H1 (cell line): ENCODE measurements around the gene DIDO1. TPM values are rescaled to one million over a fixed set of nuclear protein-coding genes. Genes with fewer than 3 reads are reported as not detected.

Experiments
- CTCF ChIA-PET: fragments of 300-600 bp; sonication (Branson Sonifier 250); formaldehyde crosslinking; loops from one replicate; lab custom pipeline; 2021; ENCODE audit not compliant: partially characterized antibody; lab: Charles Lee
- POLR2A ChIA-PET: fragments of 300-600 bp; sonication (Branson Sonifier 250); formaldehyde crosslinking; loops from one replicate; lab custom pipeline; 2021; ENCODE audit warnings: inconsistent platforms; ENCODE audit not compliant: partially characterized antibody; lab: Charles Lee
- DNase-seq, 2 experiments: peaks; one replicate each; pipeline versions ENCODE4 v3.0.0 to v3.0.0-alpha.2; 2010 to 2022; ENCODE audit warnings: low spot score in 2 of 2, low read depth in 1 of 2, mixed read lengths in 1 of 2
- FAIRE-seq: peaks from 2 replicates; lab custom pipeline; 2011; peaks lifted over from hg19 to GRCh38; lab: Jason Lieb, UNC
- H2AFZ ChIP-seq: 2 replicates; pipeline ENCODE4 v1.8.1; 2012; ENCODE audit warnings: low read length, inconsistent platforms
- H2AK5ac ChIP-seq: 2 replicates; pipeline ENCODE4 v1.6.1; 2013; ENCODE audit warnings: low read depth, low read length
- H2BK120ac ChIP-seq: replicated peaks from 2 replicates; pipeline ENCODE3; 2013; ENCODE audit warnings: low read depth, low read length, inconsistent platforms
- H2BK12ac ChIP-seq: 2 replicates; pipeline ENCODE4 v1.6.1; 2013; ENCODE audit warnings: low read depth, low read length
- H2BK15ac ChIP-seq: 2 replicates; pipeline ENCODE4 v1.6.1; 2013; ENCODE audit warnings: low read length
- H2BK20ac ChIP-seq: 2 replicates; pipeline ENCODE4 v1.6.1; 2013; ENCODE audit warnings: low read length
- H2BK5ac ChIP-seq: 2 replicates; pipeline ENCODE4 v1.6.1; 2013; ENCODE audit warnings: low read depth, low read length
- H3K14ac ChIP-seq: 2 replicates; pipeline ENCODE4 v1.6.1; 2013; ENCODE audit warnings: inconsistent platforms; ENCODE audit not compliant: insufficient read length
- H3K18ac ChIP-seq: 2 replicates; pipeline ENCODE4 v1.6.1; 2013; ENCODE audit warnings: low read length; ENCODE audit errors: extremely low read depth
- H3K23ac ChIP-seq: 2 replicates; pipeline ENCODE4 v1.6.1; 2013; ENCODE audit warnings: inconsistent platforms; ENCODE audit not compliant: insufficient read length
- H3K23me2 ChIP-seq: 2 replicates; pipeline ENCODE4 v1.6.1; 2013; ENCODE audit warnings: low read depth, low read length
- H3K27ac ChIP-seq: 2 replicates; pipeline ENCODE4 v1.6.1; 2011; ENCODE audit warnings: low read depth, low read length, inconsistent platforms
- H3K27me3 ChIP-seq, 4 experiments: replicated peaks in 1 of 4; 1 replicate in 1 of 4; 2 replicates in 3 of 4; pipeline versions ENCODE4 v1.6.1 to v1.8.1; 2011 to 2013; ENCODE audit warnings: low read length in 3 of 4, mild to moderate bottlenecking in 3 of 4, inconsistent platforms in 2 of 4, mixed read lengths in 2 of 4, moderate library complexity in 1 of 4; ENCODE audit not compliant: control insufficient read depth in 3 of 4, insufficient read depth in 3 of 4; ENCODE audit errors: extremely low read depth in 1 of 4
- H3K36me3 ChIP-seq, 4 experiments: 2 replicates each; pipeline versions ENCODE4 v1.6.1 to v1.8.1; 2011 to 2013; ENCODE audit warnings: mild to moderate bottlenecking in 4 of 4, low read length in 3 of 4, moderate library complexity in 2 of 4, control low read depth in 1 of 4, inconsistent platforms in 1 of 4; ENCODE audit not compliant: insufficient read depth in 4 of 4, control insufficient read depth in 2 of 4
- H3K4ac ChIP-seq: replicated peaks from 2 replicates; pipeline ENCODE3; 2013; ENCODE audit warnings: low read length, low read depth, mixed read lengths, inconsistent platforms; ENCODE audit not compliant: insufficient read length
- H3K4me1 ChIP-seq, 4 experiments: replicated peaks in 1 of 4; 1 replicate in 1 of 4; 2 replicates in 3 of 4; pipeline versions ENCODE4 v1.6.1 to v1.8.1; 2011 to 2013; ENCODE audit warnings: low read length in 3 of 4, inconsistent platforms in 2 of 4, mixed read lengths in 1 of 4; ENCODE audit not compliant: insufficient read depth in 4 of 4, control insufficient read depth in 3 of 4
- H3K4me2 ChIP-seq, 2 experiments: 2 replicates each; pipeline versions ENCODE4 v1.6.1 to v1.8.1; 2011 to 2013; ENCODE audit warnings: low read depth in 2 of 2, low read length in 2 of 2, control low read depth in 1 of 2, inconsistent platforms in 1 of 2, mild to moderate bottlenecking in 1 of 2; ENCODE audit not compliant: insufficient read depth in 1 of 2
- H3K4me3 ChIP-seq, 4 experiments: fragments of 200-600, 300-600 bp in 1 of 4; sonication (generic), shearing (Covaris generic), sonication (Bioruptor Twin) in 1 of 4; 2 replicates each; pipeline versions ENCODE4 v1.5.1 to v1.8.1; 2011 to 2016; ENCODE audit warnings: low read length in 4 of 4, low read depth in 3 of 4, control low read depth in 2 of 4, inconsistent platforms in 2 of 4, mild to moderate bottlenecking in 2 of 4, mixed read lengths in 1 of 4, moderate library complexity in 1 of 4; ENCODE audit not compliant: insufficient read depth in 2 of 4; ENCODE audit errors: extremely low read depth in 1 of 4
- H3K56ac ChIP-seq: replicated peaks from 2 replicates; pipeline ENCODE3; 2013; ENCODE audit warnings: low read depth, mild to moderate bottlenecking, mixed read lengths, low read length, inconsistent platforms; ENCODE audit not compliant: insufficient read length
- H3K79me1 ChIP-seq: 2 replicates; pipeline ENCODE4 v1.6.1; 2013; ENCODE audit warnings: low read depth, low read length, control low read depth
- H3K79me2 ChIP-seq, 2 experiments: 2 replicates each; pipeline versions ENCODE4 v1.6.1 to v1.8.1; 2012 to 2013; ENCODE audit warnings: low read length in 2 of 2, mild to moderate bottlenecking in 2 of 2, inconsistent platforms in 1 of 2; ENCODE audit not compliant: insufficient read depth in 2 of 2, control insufficient read depth in 1 of 2
- H3K9ac ChIP-seq, 4 experiments: replicated peaks in 1 of 4; 1 replicate in 1 of 4; 2 replicates in 3 of 4; pipeline versions ENCODE4 v1.6.1 to v1.8.1; 2011 to 2013; ENCODE audit warnings: low read depth in 3 of 4, low read length in 3 of 4, control low read depth in 2 of 4, mild to moderate bottlenecking in 2 of 4, moderate library complexity in 2 of 4, inconsistent platforms in 1 of 4; ENCODE audit errors: extremely low read depth in 1 of 4
- H3K9me3 ChIP-seq, 2 experiments: 2 replicates each; pipeline versions ENCODE4 v1.6.1 to v1.8.1; 2012 to 2013; ENCODE audit warnings: mild to moderate bottlenecking in 2 of 2, moderate library complexity in 2 of 2, control low read depth in 1 of 2, inconsistent platforms in 1 of 2, low read depth in 1 of 2, low read length in 1 of 2, mixed read lengths in 1 of 2; ENCODE audit not compliant: insufficient read depth in 2 of 2
- H4K20me1 ChIP-seq, 2 experiments: replicated peaks in 1 of 2; 2 replicates each; pipeline versions ENCODE3 to v1.8.1; 2011 to 2013; ENCODE audit warnings: inconsistent platforms in 2 of 2, low read length in 2 of 2, mild to moderate bottlenecking in 1 of 2; ENCODE audit not compliant: insufficient read depth in 2 of 2, control insufficient read depth in 1 of 2
- H4K5ac ChIP-seq: 2 replicates; pipeline ENCODE4 v1.6.1; 2013; ENCODE audit warnings: low read length, low read depth, mixed read lengths, inconsistent platforms; ENCODE audit not compliant: insufficient read length
- H4K8ac ChIP-seq: 2 replicates; pipeline ENCODE4 v1.8.0; 2013; ENCODE audit warnings: mild to moderate bottlenecking, moderate library complexity, low read length, inconsistent platforms; ENCODE audit not compliant: insufficient read depth; ENCODE audit errors: extremely low read depth
- H4K91ac ChIP-seq: replicated peaks from 2 replicates; pipeline ENCODE3; 2013; ENCODE audit warnings: low read length, mixed read lengths, inconsistent platforms; ENCODE audit not compliant: insufficient read length
- CBX5 ChIP-seq: fragments of 300-800, 300-1000 bp; sonication (generic); IDR thresholded peaks from 2 replicates; pipeline ENCODE4 v1.7.1; 2016; ENCODE audit warnings: antibody characterized with exemption, low read length, low read depth
- GABPA ChIP-seq: IDR thresholded peaks from 2 replicates; pipeline ENCODE4 v1.6.1; 2011; ENCODE audit warnings: mild to moderate bottlenecking, low read length, moderate library complexity, borderline replicate concordance; ENCODE audit not compliant: insufficient read depth
- JUND ChIP-seq: IDR thresholded peaks from 2 replicates; pipeline ENCODE4 v1.6.1; 2011; ENCODE audit warnings: mild to moderate bottlenecking, improper control_type of control experiment, low read length
- KDM4A ChIP-seq: IDR thresholded peaks from one replicate; pipeline ENCODE4 v1.7.1; 2012; ENCODE audit warnings: low read depth, mild to moderate bottlenecking, moderate library complexity, low read length, inconsistent platforms; ENCODE audit not compliant: severe bottlenecking
- PHF8 ChIP-seq: fragments of 200-600 bp; sonication (generic); conservative IDR thresholded peaks from 2 replicates; pipeline ENCODE4 v1.7.1; 2012; ENCODE audit warnings: low read depth, mild to moderate bottlenecking, inconsistent platforms, low read length, moderate library complexity
- POLR2AphosphoS5 ChIP-seq: IDR thresholded peaks from 2 replicates; pipeline ENCODE4 v1.6.1; 2011; ENCODE audit warnings: low read depth, low read length
- RXRA ChIP-seq: IDR thresholded peaks from 2 replicates; pipeline ENCODE4 v1.6.1; 2011; ENCODE audit warnings: low read depth, mild to moderate bottlenecking, low read length, moderate library complexity; ENCODE audit not compliant: insufficient read depth
- SAP30 ChIP-seq: fragments of 300-600 bp; sonication (generic); IDR thresholded peaks from 2 replicates; pipeline ENCODE4 v1.7.1; 2012; ENCODE audit warnings: low read length, moderate library complexity, mild to moderate bottlenecking, inconsistent platforms; ENCODE audit not compliant: insufficient read depth, insufficient replicate concordance
- TBP ChIP-seq: IDR thresholded peaks from 2 replicates; pipeline ENCODE4 v1.6.1; 2011; ENCODE audit warnings: low read depth, low read length, improper control_type of control experiment
- TEAD4 ChIP-seq: IDR thresholded peaks from 2 replicates; pipeline ENCODE4 v1.6.1; 2012; ENCODE audit warnings: low read depth, low read length, inconsistent platforms, mixed read lengths
- WGBS, 2 experiments: shearing (Covaris generic) in 1 of 2; methylation state at CpG; one replicate each; pipeline versions ENCODE4 v1.1.6 to v1.1.7; 2013 to 2015; ENCODE audit warnings: low lambda C conversion rate in 2 of 2, mixed read lengths in 2 of 2, inconsistent platforms in 1 of 2, low coverage in 1 of 2, missing lambda C conversion rate in 1 of 2; ENCODE audit not compliant: insufficient replicate concordance in 2 of 2, insufficient coverage in 1 of 2, insufficient read length in 1 of 2; ENCODE audit errors: extremely low coverage in 1 of 2, missing lambda C conversion rate in 1 of 2; 5-methylcytosine and 5-hydroxymethylcytosine counted together
- polyA plus RNA-seq, 7 experiments: library from polyadenylated mRNA; depleted of rRNA in 3 of 7; stranded (reverse) in 5 of 7; unstranded in 2 of 7; fragments of >200 nt in 5 of 7; fragments of 200-250 nt in 2 of 7; gene quantifications; 1 replicate in 5 of 7; 2 replicates in 1 of 7; 4 replicates in 1 of 7; pipeline versions ENCODE4 v1.2.1 to v1.2.3, GENCODE V29; 2011 to 2013; ENCODE audit warnings: missing spikeins in 2 of 7, mixed read lengths in 2 of 7
- total RNA-seq: library from RNA; stranded (reverse); fragmentation: NEBNext Ultra II Directional; extraction: Animal tissue kit (Norgen Biotek cat#: 25700); gene quantifications from 2 replicates; pipeline ENCODE4 v1.2.1, GENCODE V29; 2021
- TF ChIP-seq, protein P1 (sequence below): IDR thresholded peaks from 2 replicates; pipeline ENCODE4 v1.6.1; 2012; ENCODE audit warnings: inconsistent platforms

The DIDO1 gene
- total and polyA plus RNA-seq, 2 of the 8 experiments (the other 6 are each of a cell fraction or from before 2014, with no cell fraction given): 53.6 to 82.8 TPM

GRCh38 chr20:62959998-62960436, 33.7 kb upstream of the DIDO1 start:
- H3K4me1 ChIP-seq: peaks cover 0 to 5% (median 0%) of the 10 kb centered on the region in 4 experiments; a peak in 2 of 7 replicates
- no peak overlapping the region for H2AK5ac ChIP-seq
- ChIA-PET POLR2A (interaction anchor here (0.9 to 1.3 kb wide), 3 partner anchors 10 to 71 kb away, joined by 3 to 7 read pairs (median 3); no protein-coding TSS in a partner anchor), CTCF (interaction anchor here (0.8 to 1.9 kb wide), 6 partner anchors 10 to 220 kb away, joined by 4 to 9 read pairs (median 4); no protein-coding TSS in a partner anchor)
- H3K56ac ChIP-seq: no peak overlapping the region
- no peak overlapping the region for H3K23ac ChIP-seq
- no peak overlapping the region for H2AFZ ChIP-seq
- H3K4me3 ChIP-seq: no peak overlapping the region
- peaks cover 2 to 18% of the 10 kb centered on the region in 2 experiments for H4K20me1 ChIP-seq
- peaks cover 3% of the 10 kb centered on the region; the same call in 1 of the 2 replicates for H3K79me1 ChIP-seq
- 0 out of 2 replicates have a peak overlapping the region, but pooled peaks have one; percentile 33 for H2BK12ac ChIP-seq
- no peaks in the 10 kb centered on the region for H3K9me3 ChIP-seq
- peaks cover 3 to 13% (median 5%) of the 10 kb centered on the region in 4 experiments; a peak in 5 of 8 replicates for H3K36me3 ChIP-seq
- H4K91ac ChIP-seq: no peak overlapping the region
- no peak overlapping the region for H3K9ac ChIP-seq
- DNase-seq (no peak), FAIRE-seq (no peak)
- no peak overlapping the region; the same call in 1 of the 2 replicates for H3K18ac ChIP-seq
- H3K23me2 ChIP-seq: no peaks in the 10 kb centered on the region
- H4K8ac ChIP-seq: no peak overlapping the region
- H3K4ac ChIP-seq: no peak overlapping the region
- no peak overlapping the region for H2BK120ac ChIP-seq
- no peaks in the 10 kb centered on the region for H3K27me3 ChIP-seq
- H2BK5ac ChIP-seq: no peak overlapping the region
- no peak overlapping the region for H2BK20ac ChIP-seq
- WGBS, 2 experiments: 92% methylated on average over 20 of the region's 20 CpGs; no CpG with 5 or more reads in 1 of the 2 experiments
- H3K27ac ChIP-seq: no peak overlapping the region
- H3K79me2 ChIP-seq: peaks cover 0 to 7% of the 10 kb centered on the region in 2 experiments; a peak in 1 of 4 replicates
- H3K14ac ChIP-seq: no peak overlapping the region
- peak overlapping the region; percentile 83; the same call in 1 of the 2 replicates for H2BK15ac ChIP-seq
- H4K5ac ChIP-seq: no peak overlapping the region
- H3K4me2 ChIP-seq: no peak overlapping the region
- TF ChIP-seq POLR2AphosphoS5: no peak
- TF ChIP-seq, protein P1, sequence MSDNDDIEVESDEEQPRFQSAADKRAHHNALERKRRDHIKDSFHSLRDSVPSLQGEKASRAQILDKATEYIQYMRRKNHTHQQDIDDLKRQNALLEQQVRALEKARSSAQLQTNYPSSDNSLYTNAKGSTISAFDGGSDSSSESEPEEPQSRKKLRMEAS: no peak
- no peak for TF ChIP-seq KDM4A
- no peak for TF ChIP-seq PHF8
- TF ChIP-seq TEAD4: no peak
- TF ChIP-seq JUND: no peak
- TF ChIP-seq CBX5: no peak
- TF ChIP-seq TBP: no peak
- no peak for TF ChIP-seq GABPA
- no peak for TF ChIP-seq RXRA
- no peak for TF ChIP-seq SAP30
